Measurements from ENCODE around the gene RGS8.

Gene RGS8

GRCh38 chr1:182639330-182639729, 45.1 kb downstream of the RGS8 start:
- DNase-seq (ENCODE audit: low read depth): no peak

GRCh38 chr1:182637769-182638168, 46.6 kb downstream of the RGS8 start:
- no peak for DNase-seq (ENCODE audit: low read depth)

GRCh38 chr1:182635871-182636270, 48.5 kb downstream of the RGS8 start:
- no peak for DNase-seq (ENCODE audit: low read depth)
